H9 (cell line): ENCODE measurements around the gene LRRC55. TPM values are rescaled to one million over a fixed set of nuclear protein-coding genes. Genes with fewer than 3 reads are reported as not detected.

Experiments
- DNase-seq: peaks from one replicate; pipeline ENCODE4 v3.0.0-alpha.2; 2017
- H2AFZ ChIP-seq: one replicate; pipeline ENCODE4 v1.6.1; 2013; ENCODE audit warnings: mild to moderate bottlenecking, low read length, control low read depth, moderate library complexity
- H2AK5ac ChIP-seq: 2 replicates; pipeline ENCODE4 v1.6.1; 2013; ENCODE audit warnings: low read length, control low read depth, mixed read lengths; ENCODE audit not compliant: insufficient read length
- H2BK120ac ChIP-seq: one replicate; pipeline ENCODE4 v1.6.1; 2013; ENCODE audit warnings: low read depth, mild to moderate bottlenecking, low read length, control low read depth, inconsistent platforms; ENCODE audit not compliant: poor library complexity, severe bottlenecking
- H2BK12ac ChIP-seq: 2 replicates; pipeline ENCODE4 v1.6.1; 2013; ENCODE audit warnings: low read length, control low read depth, mixed read lengths, low read depth; ENCODE audit not compliant: insufficient read length
- H2BK15ac ChIP-seq: 2 replicates; pipeline ENCODE4 v1.6.1; 2013; ENCODE audit warnings: low read depth, low read length, control low read depth
- H2BK20ac ChIP-seq: one replicate; pipeline ENCODE4 v1.6.1; 2013; ENCODE audit warnings: low read depth, mild to moderate bottlenecking, low read length, control low read depth, inconsistent platforms; ENCODE audit not compliant: poor library complexity, severe bottlenecking
- H2BK5ac ChIP-seq: 2 replicates; pipeline ENCODE4 v1.6.1; 2013; ENCODE audit warnings: low read length, control low read depth, mixed read lengths; ENCODE audit not compliant: insufficient read length
- H3K14ac ChIP-seq: 2 replicates; pipeline ENCODE4 v1.6.1; 2013; ENCODE audit warnings: low read length, control low read depth; ENCODE audit not compliant: insufficient read depth
- H3K18ac ChIP-seq: 2 replicates; pipeline ENCODE4 v1.6.1; 2013; ENCODE audit warnings: low read depth, mild to moderate bottlenecking, mixed read lengths, low read length, control low read depth; ENCODE audit not compliant: insufficient read length
- H3K23ac ChIP-seq: 2 replicates; pipeline ENCODE4 v1.6.1; 2013; ENCODE audit warnings: low read length, control low read depth, mixed read lengths, low read depth; ENCODE audit not compliant: insufficient read length
- H3K23me2 ChIP-seq: 2 replicates; pipeline ENCODE4 v1.6.1; 2013; ENCODE audit warnings: low read depth, mild to moderate bottlenecking, mixed read lengths, low read length, control low read depth; ENCODE audit not compliant: insufficient read length, poor library complexity, severe bottlenecking
- H3K27ac ChIP-seq: 2 replicates; pipeline ENCODE4 v1.5.1; 2013; ENCODE audit warnings: low read length, control low read depth, mixed read lengths, low read depth; ENCODE audit not compliant: insufficient read length
- H3K27me3 ChIP-seq: 2 replicates; pipeline ENCODE4 v1.6.1; 2013; ENCODE audit warnings: low read length, control low read depth, inconsistent platforms; ENCODE audit not compliant: insufficient read depth
- H3K4ac ChIP-seq: 2 replicates; pipeline ENCODE4 v1.6.1; 2013; ENCODE audit warnings: low read depth, mild to moderate bottlenecking, control low read depth, inconsistent platforms, low read length, moderate library complexity
- H3K4me1 ChIP-seq: 2 replicates; pipeline ENCODE4 v1.6.1; 2013; ENCODE audit warnings: low read length, control low read depth, inconsistent platforms; ENCODE audit not compliant: insufficient read depth
- H3K4me2 ChIP-seq: 2 replicates; pipeline ENCODE4 v1.6.1; 2013; ENCODE audit warnings: low read length, control low read depth, mixed read lengths; ENCODE audit not compliant: insufficient read length, insufficient read depth
- H3K56ac ChIP-seq: 2 replicates; pipeline ENCODE4 v1.6.1; 2013; ENCODE audit warnings: low read depth, mild to moderate bottlenecking, mixed read lengths, low read length, control low read depth; ENCODE audit not compliant: insufficient read length
- H3K79me1 ChIP-seq: 2 replicates; pipeline ENCODE4 v1.6.1; 2013; ENCODE audit warnings: low read depth, mild to moderate bottlenecking, moderate library complexity, low read length, control low read depth, inconsistent platforms; ENCODE audit not compliant: insufficient read depth, poor library complexity, severe bottlenecking
- H3K79me2 ChIP-seq: 2 replicates; pipeline ENCODE4 v1.6.1; 2013; ENCODE audit warnings: low read length, control low read depth, inconsistent platforms; ENCODE audit not compliant: insufficient read depth
- H3K9ac ChIP-seq: 2 replicates; pipeline ENCODE4 v1.6.1; 2013; ENCODE audit warnings: low read length, control low read depth, mixed read lengths; ENCODE audit not compliant: insufficient read length; ENCODE audit errors: extremely low read depth
- H3K9me3 ChIP-seq: one replicate; pipeline ENCODE4 v1.6.1; 2013; ENCODE audit warnings: low read depth, low read length, inconsistent platforms; ENCODE audit not compliant: control insufficient read depth
- H3T11ph ChIP-seq: one replicate; pipeline ENCODE4 v1.6.1; 2013; ENCODE audit warnings: mild to moderate bottlenecking, low read length, control low read depth, inconsistent platforms
- H4K20me1 ChIP-seq: one replicate; pipeline ENCODE4 v1.6.1; 2013; ENCODE audit not compliant: control insufficient read depth, insufficient read length, insufficient read depth
- H4K5ac ChIP-seq: 2 replicates; pipeline ENCODE4 v1.6.1; 2013; ENCODE audit warnings: low read depth, mild to moderate bottlenecking, mixed read lengths, low read length, control low read depth; ENCODE audit not compliant: insufficient read length
- H4K8ac ChIP-seq: replicated peaks from 2 replicates; pipeline ENCODE4 v1.6.1; 2013; ENCODE audit warnings: low read length, control low read depth, mixed read lengths, low read depth; ENCODE audit not compliant: insufficient read length
- H4K91ac ChIP-seq: 2 replicates; pipeline ENCODE4 v1.6.1; 2013; ENCODE audit warnings: low read depth, mild to moderate bottlenecking, moderate library complexity, mixed read lengths, low read length, control low read depth; ENCODE audit not compliant: insufficient read length
- H3K27ac Mint-ChIP-seq, 3 experiments: 2 replicates in 2 of 3; 3 replicates in 1 of 3; pipeline ENCODE4 v1.8.0; 2020 to 2021; ENCODE audit warnings: mixed read lengths in 3 of 3, mild to moderate bottlenecking in 1 of 3, moderate library complexity in 1 of 3
- H3K27me3 Mint-ChIP-seq: 2 replicates; pipeline ENCODE4 v1.8.0; 2021; ENCODE audit warnings: low read depth, mild to moderate bottlenecking, moderate library complexity, mixed read lengths
- H3K36me3 Mint-ChIP-seq, 3 experiments: 2 replicates in 2 of 3; 3 replicates in 1 of 3; pipeline ENCODE4 v1.8.0; 2020 to 2021; ENCODE audit warnings: low read depth in 3 of 3, mixed read lengths in 3 of 3; ENCODE audit not compliant: insufficient read depth in 1 of 3
- H3K4me1 Mint-ChIP-seq, 2 experiments: 2 replicates each; pipeline ENCODE4 v1.8.0; 2020; ENCODE audit warnings: mixed read lengths in 2 of 2
- H3K4me3 Mint-ChIP-seq, 2 experiments: 2 replicates in 1 of 2; 3 replicates in 1 of 2; pipeline ENCODE4 v1.8.0; 2020 to 2021; ENCODE audit warnings: mild to moderate bottlenecking in 2 of 2, mixed read lengths in 2 of 2, moderate library complexity in 1 of 2
- H3K9me3 Mint-ChIP-seq, 2 experiments: 2 replicates in 1 of 2; 3 replicates in 1 of 2; pipeline ENCODE4 v1.8.0; 2020; ENCODE audit warnings: mild to moderate bottlenecking in 2 of 2, mixed read lengths in 2 of 2, moderate library complexity in 1 of 2
- total RNA-seq: library from RNA; stranded (reverse); gene quantifications from 2 replicates; pipeline ENCODE4 v1.2.1, GENCODE V29; 2021
- TF ChIP-seq, protein P1 (sequence below): fragments of 200-600 bp; sonication (generic); conservative IDR thresholded peaks from 3 replicates; pipeline ENCODE4 v1.8.0; 2021; ENCODE audit warnings: antibody characterized with exemption, mild to moderate bottlenecking

The LRRC55 gene
- total RNA-seq, 1 experiment from 2014 or later, result 1.0 TPM

- H3K56ac ChIP-seq, result no peak overlapping the region
- H3T11ph ChIP-seq, result no peak overlapping the region
- Mint-ChIP-seq H3K4me1 (peaks cover 10 to 13% of the 10 kb centered on the region in 2 experiments), H3K4me3 (no peak overlapping the region), H3K27ac (no peak overlapping the region), H3K36me3 (peaks cover 3 to 4% (median 3%) of the 10 kb centered on the region in 3 experiments), H3K27me3 (peaks cover 28% of the 10 kb centered on the region), H3K9me3 (peaks cover 6 to 8% of the 10 kb centered on the region in 2 experiments)
- no peak overlapping the region for H2BK15ac ChIP-seq
- H3K9me3 ChIP-seq, result no peaks in the 10 kb centered on the region
- no peak overlapping the region for H3K9ac ChIP-seq
- no peak overlapping the region for H2BK20ac ChIP-seq
- H3K23me2 ChIP-seq, result peaks cover 11% of the 10 kb centered on the region
- no peaks in the 10 kb centered on the region; the same call in 1 of the 2 replicates for H3K27me3 ChIP-seq
- DNase-seq, result no peak
- no peak overlapping the region for H2BK5ac ChIP-seq
- H3K79me2 ChIP-seq, result no peaks in the 10 kb centered on the region
- H3K4me1 ChIP-seq, result no peaks in the 10 kb centered on the region
- no peak overlapping the region for H4K5ac ChIP-seq
- no peak overlapping the region for H3K18ac ChIP-seq
- H3K14ac ChIP-seq, result no peak overlapping the region
- H3K79me1 ChIP-seq, result no peaks in the 10 kb centered on the region
- no peak overlapping the region for H4K91ac ChIP-seq
- H2BK120ac ChIP-seq, result no peak overlapping the region
- H2AFZ ChIP-seq, result no peak overlapping the region
- H4K8ac ChIP-seq, result no peak overlapping the region
- H3K27ac ChIP-seq, result no peak overlapping the region
- H3K23ac ChIP-seq, result no peak overlapping the region
- H3K4ac ChIP-seq, result no peak overlapping the region
- no peak overlapping the region for H2BK12ac ChIP-seq
- no peaks in the 10 kb centered on the region for H4K20me1 ChIP-seq
- TF ChIP-seq, protein P1, sequence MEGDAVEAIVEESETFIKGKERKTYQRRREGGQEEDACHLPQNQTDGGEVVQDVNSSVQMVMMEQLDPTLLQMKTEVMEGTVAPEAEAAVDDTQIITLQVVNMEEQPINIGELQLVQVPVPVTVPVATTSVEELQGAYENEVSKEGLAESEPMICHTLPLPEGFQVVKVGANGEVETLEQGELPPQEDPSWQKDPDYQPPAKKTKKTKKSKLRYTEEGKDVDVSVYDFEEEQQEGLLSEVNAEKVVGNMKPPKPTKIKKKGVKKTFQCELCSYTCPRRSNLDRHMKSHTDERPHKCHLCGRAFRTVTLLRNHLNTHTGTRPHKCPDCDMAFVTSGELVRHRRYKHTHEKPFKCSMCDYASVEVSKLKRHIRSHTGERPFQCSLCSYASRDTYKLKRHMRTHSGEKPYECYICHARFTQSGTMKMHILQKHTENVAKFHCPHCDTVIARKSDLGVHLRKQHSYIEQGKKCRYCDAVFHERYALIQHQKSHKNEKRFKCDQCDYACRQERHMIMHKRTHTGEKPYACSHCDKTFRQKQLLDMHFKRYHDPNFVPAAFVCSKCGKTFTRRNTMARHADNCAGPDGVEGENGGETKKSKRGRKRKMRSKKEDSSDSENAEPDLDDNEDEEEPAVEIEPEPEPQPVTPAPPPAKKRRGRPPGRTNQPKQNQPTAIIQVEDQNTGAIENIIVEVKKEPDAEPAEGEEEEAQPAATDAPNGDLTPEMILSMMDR, result no peak
- no peak overlapping the region for H3K4me2 ChIP-seq
- no peak overlapping the region for H2AK5ac ChIP-seq
These were observed 6.3 kb upstream of the LRRC55 start for GRCh38 chr11:57175478-57175877.
